ENCODE results near the gene ADCY10. TPM values are rescaled to one million over a fixed set of nuclear protein-coding genes. Genes with fewer than 3 reads are reported as not detected.

Gene ADCY10
- total and polyA plus RNA-seq, 2 donors (not counting 1 experiment from before 2014, with no cell fraction given): 0.09 to 0.17 TPM

DNA sequence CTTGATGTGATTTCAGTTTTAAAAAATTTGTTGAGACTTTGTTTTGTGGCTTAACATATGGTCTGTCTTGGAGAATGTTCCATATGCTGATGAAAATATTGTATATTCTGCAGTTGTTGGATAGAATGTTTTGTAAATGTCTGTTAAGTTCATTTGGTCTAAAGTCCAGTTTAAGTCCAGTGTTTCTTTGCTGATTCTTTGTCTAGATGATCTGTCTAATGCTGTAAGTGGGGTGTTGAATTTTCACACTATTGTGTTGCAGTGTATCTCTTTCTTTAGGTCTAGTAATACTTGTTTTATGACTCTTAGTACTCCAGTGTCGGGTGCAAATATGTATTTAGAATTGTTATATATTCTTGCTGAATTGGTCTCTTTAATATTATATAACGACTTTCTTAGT lies 33.8 kb upstream of the ADCY10 start:
- DNase-seq (ENCODE audit: low read depth in 2 of 2): no peak
- TF ChIP-seq, protein P1, sequence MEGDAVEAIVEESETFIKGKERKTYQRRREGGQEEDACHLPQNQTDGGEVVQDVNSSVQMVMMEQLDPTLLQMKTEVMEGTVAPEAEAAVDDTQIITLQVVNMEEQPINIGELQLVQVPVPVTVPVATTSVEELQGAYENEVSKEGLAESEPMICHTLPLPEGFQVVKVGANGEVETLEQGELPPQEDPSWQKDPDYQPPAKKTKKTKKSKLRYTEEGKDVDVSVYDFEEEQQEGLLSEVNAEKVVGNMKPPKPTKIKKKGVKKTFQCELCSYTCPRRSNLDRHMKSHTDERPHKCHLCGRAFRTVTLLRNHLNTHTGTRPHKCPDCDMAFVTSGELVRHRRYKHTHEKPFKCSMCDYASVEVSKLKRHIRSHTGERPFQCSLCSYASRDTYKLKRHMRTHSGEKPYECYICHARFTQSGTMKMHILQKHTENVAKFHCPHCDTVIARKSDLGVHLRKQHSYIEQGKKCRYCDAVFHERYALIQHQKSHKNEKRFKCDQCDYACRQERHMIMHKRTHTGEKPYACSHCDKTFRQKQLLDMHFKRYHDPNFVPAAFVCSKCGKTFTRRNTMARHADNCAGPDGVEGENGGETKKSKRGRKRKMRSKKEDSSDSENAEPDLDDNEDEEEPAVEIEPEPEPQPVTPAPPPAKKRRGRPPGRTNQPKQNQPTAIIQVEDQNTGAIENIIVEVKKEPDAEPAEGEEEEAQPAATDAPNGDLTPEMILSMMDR (conservative IDR thresholded peaks at IDR 0.05 in 1 of 2, IDR thresholded peaks at IDR 0.05 in 1 of 2; ENCODE audit: low read depth in 1 of 2, low read length in 2 of 2): no peak
- TF ChIP-seq EZH2 (IDR thresholded peaks at IDR 0.05; ENCODE audit: low read length, missing control alignments): no peak
- H4K20me1 ChIP-seq (ENCODE audit: control insufficient read depth, extremely low read depth, insufficient read depth, low read length): peaks cover 3% of the 10 kb centered on the region

DNA sequence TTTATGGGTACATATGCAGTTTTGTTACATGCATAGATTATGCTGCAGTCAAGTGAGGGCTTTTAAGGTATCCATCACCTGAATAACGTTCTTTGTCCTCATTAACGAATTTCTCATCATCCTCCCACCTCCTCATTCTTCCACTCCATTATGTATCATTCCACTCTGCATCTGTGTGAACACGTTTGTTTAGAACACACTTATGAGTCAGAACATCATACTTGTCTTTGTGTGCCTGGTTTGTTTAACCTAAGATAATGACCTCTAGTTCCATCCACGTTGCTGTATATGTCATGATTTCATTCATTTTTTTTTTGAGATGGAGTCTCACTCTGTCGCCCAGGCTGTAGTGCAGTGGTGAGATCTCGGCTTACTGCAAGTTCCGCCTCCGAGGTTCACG lies 29.6 kb upstream of the ADCY10 start:
- Histone ChIP-seq H3K27ac (ENCODE audit: insufficient read depth, low read length) (no peak overlapping the region), H3K79me2 (ENCODE audit: control insufficient read depth, insufficient read depth, low read length) (peaks cover 89% of the 10 kb centered on the region), H3K4me1 (ENCODE audit: control insufficient read depth, extremely low read depth, insufficient read depth, low read length) (no peaks in the 10 kb centered on the region), H3K4me2 (ENCODE audit: extremely low read depth, insufficient read depth, low read length) (no peak overlapping the region), H3K9ac (ENCODE audit: insufficient read depth, low read length) (no peak overlapping the region), H2AFZ (ENCODE audit: low read length) (no peak overlapping the region), H3K9me3 (ENCODE audit: control insufficient read depth, insufficient read depth, low read depth, low read length) (no peaks in the 10 kb centered on the region), H3K4me3 (replicated peaks in 1 of 4; ENCODE audit: control extremely low read depth in 1 of 4, insufficient read depth in 1 of 4, low read depth in 3 of 4, low read length in 4 of 4) (no peak overlapping the region), H3K36me3 (ENCODE audit: control insufficient read depth, insufficient read depth, low read length) (no peaks in the 10 kb centered on the region), H4K20me1 (ENCODE audit: control insufficient read depth, extremely low read depth, insufficient read depth, low read length) (no peaks in the 10 kb centered on the region), H3K27me3 (ENCODE audit: control insufficient read depth, insufficient read depth, low read length) (no peaks in the 10 kb centered on the region)
- no peak for DNase-seq (ENCODE audit: low read depth in 2 of 2)
- no peak for TF ChIP-seq EZH2 (IDR thresholded peaks at IDR 0.05; ENCODE audit: low read length, missing control alignments)
- TF ChIP-seq, protein P1 (conservative IDR thresholded peaks at IDR 0.05 in 1 of 2, IDR thresholded peaks at IDR 0.05 in 1 of 2; ENCODE audit: low read depth in 1 of 2, low read length in 2 of 2): no peak

More for the DNA sequence above, 33.8 kb upstream of the ADCY10 start:
- Histone ChIP-seq H3K9me3 (ENCODE audit: control insufficient read depth, insufficient read depth, low read depth, low read length) (no peaks in the 10 kb centered on the region), H3K27ac (ENCODE audit: insufficient read depth, low read length) (no peak overlapping the region), H3K36me3 (ENCODE audit: control insufficient read depth, insufficient read depth, low read length) (peaks cover 5% of the 10 kb centered on the region), H3K79me2 (ENCODE audit: control insufficient read depth, insufficient read depth, low read length) (peaks cover 67% of the 10 kb centered on the region), H3K4me1 (ENCODE audit: control insufficient read depth, extremely low read depth, insufficient read depth, low read length) (no peaks in the 10 kb centered on the region), H3K9ac (ENCODE audit: insufficient read depth, low read length) (no peak overlapping the region), H3K4me2 (ENCODE audit: extremely low read depth, insufficient read depth, low read length) (no peak overlapping the region), H3K27me3 (ENCODE audit: control insufficient read depth, insufficient read depth, low read length) (no peaks in the 10 kb centered on the region), H2AFZ (ENCODE audit: low read length) (no peak overlapping the region), H3K4me3 (replicated peaks in 1 of 4; ENCODE audit: control extremely low read depth in 1 of 4, insufficient read depth in 1 of 4, low read depth in 3 of 4, low read length in 4 of 4) (no peak overlapping the region)

DNA sequence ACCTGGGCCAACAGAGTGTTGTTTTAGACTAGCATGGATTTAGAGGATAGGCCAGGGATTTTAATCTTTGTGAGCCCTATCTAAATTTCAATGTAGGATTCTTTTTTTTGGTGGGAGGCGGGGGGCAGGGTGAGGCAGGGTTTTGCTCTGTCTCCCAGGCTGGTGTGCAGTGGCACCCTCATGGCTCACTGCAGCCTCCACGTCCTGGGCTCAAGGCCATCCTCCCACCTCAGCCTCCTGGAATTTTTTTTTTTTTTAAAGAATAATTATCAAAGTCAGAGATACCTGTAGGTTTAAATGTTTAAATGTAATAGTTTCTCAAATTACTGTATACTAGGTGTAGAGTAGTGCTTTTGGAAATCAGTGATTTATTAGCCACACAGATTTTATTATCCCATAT lies 26.3 kb upstream of the ADCY10 start:
- Histone ChIP-seq H3K9me3 (ENCODE audit: control insufficient read depth, insufficient read depth, low read depth, low read length) (no peaks in the 10 kb centered on the region), H3K4me2 (ENCODE audit: extremely low read depth, insufficient read depth, low read length) (no peak overlapping the region), H3K27ac (ENCODE audit: insufficient read depth, low read length) (no peak overlapping the region), H2AFZ (ENCODE audit: low read length) (no peak overlapping the region), H4K20me1 (ENCODE audit: control insufficient read depth, extremely low read depth, insufficient read depth, low read length) (peaks cover 2% of the 10 kb centered on the region), H3K27me3 (ENCODE audit: control insufficient read depth, insufficient read depth, low read length) (no peaks in the 10 kb centered on the region), H3K36me3 (ENCODE audit: control insufficient read depth, insufficient read depth, low read length) (no peaks in the 10 kb centered on the region), H3K4me1 (ENCODE audit: control insufficient read depth, extremely low read depth, insufficient read depth, low read length) (no peaks in the 10 kb centered on the region), H3K79me2 (ENCODE audit: control insufficient read depth, insufficient read depth, low read length) (peaks cover 80% of the 10 kb centered on the region), H3K4me3 (replicated peaks in 1 of 4; ENCODE audit: control extremely low read depth in 1 of 4, insufficient read depth in 1 of 4, low read depth in 3 of 4, low read length in 4 of 4) (no peak overlapping the region), H3K9ac (ENCODE audit: insufficient read depth, low read length) (no peak overlapping the region)
- TF ChIP-seq EZH2 (IDR thresholded peaks at IDR 0.05; ENCODE audit: low read length, missing control alignments): no peak
- TF ChIP-seq, protein P1 (conservative IDR thresholded peaks at IDR 0.05 in 1 of 2, IDR thresholded peaks at IDR 0.05 in 1 of 2; ENCODE audit: low read depth in 1 of 2, low read length in 2 of 2): no peak
- DNase-seq (ENCODE audit: low read depth in 2 of 2): no peak

Measured in fibroblast of lung (primary cell).